Measurements from ENCODE around the gene CRNKL1.
A peak's percentile ranks its signal among the peaks of the same experiment; 100 is the strongest.

CRNKL1 gene

DNA sequence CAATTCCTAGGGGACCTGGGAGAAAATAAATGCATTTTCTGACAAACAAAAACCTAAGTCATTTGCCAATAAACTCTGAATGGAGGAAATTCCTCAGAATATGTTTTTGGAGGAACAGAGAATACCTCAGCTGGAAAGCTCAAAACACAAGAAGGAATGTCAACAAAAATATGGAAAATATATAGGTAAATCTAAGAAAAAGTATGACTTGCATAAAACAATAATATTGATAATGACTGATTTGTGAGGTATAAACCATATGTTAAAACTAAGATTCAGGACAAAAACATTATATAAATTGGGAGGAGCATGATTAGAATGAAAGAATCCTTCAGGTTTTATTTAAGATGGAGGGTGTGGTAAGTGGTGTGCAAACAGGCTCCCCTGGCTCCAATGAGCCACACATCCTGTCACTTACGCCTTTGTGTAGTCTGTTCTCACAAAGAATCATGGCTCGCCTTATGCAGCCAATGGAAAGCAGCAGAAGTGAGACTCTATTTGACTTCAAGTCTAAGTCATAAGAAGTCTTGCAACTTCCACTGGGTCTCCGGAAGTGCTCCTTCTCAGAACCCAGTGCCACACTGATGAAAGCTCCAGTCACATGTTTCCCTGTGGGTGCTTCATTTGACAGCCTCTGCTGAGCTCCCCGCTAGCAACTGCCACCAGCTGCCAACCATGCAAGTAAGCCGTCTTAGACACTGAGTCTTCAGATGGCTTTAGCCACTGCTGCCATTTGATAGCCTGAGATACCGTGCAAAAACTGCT, 8.2 kb upstream of the CRNKL1 start:
- DNase-seq = no peak

DNA sequence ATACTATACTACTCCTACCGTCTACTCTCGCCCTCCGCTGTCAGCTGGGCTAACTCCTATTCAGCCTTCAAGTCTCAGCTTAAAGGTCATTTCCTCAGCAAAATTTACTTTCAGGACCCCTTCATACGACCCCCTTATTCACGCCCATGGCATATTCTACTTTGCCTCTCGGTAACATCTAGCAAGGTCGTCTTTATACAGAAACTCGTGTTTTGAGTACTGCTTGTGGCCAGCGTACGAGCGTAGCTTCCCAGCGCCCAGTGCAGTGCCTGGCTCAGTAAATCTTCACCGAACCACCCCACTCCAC, 546 bp downstream of the CRNKL1 start:
- DNase-seq = no peak

DNA sequence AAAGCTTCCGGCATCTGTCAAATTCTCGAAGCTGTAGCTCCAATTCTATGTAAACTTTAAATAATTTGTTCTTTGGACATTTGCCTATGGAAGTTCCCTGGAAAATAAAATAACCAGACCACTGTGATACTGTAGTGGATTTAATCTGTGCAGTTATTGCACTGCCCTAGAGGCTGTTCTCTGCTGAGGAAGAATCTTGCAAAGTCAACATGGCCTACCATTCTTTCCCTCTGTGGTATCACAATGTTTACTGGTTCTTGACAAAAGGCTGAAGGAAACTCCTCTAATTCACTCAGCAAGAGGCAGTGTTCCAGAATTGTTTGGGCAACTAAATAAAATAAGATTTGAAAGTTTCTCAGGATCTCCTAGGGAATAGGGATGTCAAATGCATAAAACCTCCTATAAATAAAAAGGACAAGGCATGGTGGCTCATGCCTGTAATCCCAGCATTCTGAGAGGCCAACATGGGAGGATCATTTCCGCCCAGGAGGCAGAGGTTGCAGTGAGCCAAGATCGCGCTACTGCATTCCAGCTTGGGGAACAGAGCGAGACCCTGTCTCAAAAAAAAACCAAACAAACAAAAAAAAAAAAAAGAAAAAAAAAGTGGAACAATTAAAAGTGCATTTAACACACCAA, 12.4 kb downstream of the CRNKL1 start:
- no peak for DNase-seq

DNA sequence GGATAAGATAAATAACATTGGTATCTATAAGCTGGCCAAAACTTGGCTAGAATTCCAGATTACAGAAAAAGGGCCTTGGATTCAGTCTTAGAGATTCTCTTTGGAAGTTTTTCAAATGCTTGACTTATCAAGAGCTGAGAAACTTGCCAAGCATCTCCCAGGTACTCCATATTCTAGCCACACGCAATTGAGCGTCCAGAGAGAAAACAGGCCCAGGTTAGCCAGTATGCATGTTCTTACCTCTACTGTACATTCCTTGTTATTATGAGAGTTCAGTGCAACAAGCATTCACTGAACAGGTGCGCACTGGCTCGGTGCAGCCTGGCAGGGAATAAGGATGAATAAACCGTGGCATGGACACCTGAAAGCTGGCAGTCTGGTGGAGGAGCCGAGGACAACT, 13.7 kb downstream of the CRNKL1 start:
- DNase-seq = no peak

GRCh38 chr20:20037960-20038359, 14.3 kb downstream of the CRNKL1 start:
- no peak for DNase-seq

DNA sequence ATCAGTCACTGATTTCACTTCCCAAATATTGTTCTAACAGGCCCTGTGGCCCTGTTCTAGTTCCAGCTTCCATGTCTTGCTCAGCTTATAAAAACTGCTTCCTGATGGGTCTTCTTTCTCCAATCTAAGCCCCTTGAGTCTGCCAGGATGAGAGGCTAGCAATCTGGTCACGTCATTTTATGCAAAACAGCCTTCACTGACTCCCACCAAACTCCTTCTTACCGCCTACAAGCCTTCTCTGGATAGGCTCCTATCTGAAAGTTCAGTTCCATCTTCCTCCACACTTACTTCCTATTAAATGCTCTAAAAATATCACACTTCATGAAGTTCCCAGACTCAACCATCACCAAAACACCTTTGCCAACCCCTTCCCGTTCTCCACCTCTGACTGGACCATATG, 15.5 kb downstream of the CRNKL1 start:
- DNase-seq = no peak

- DNase-seq = no peak
Observed at GRCh38 chr20:20034486-20034885, 17.8 kb downstream of the CRNKL1 start.

DNA sequence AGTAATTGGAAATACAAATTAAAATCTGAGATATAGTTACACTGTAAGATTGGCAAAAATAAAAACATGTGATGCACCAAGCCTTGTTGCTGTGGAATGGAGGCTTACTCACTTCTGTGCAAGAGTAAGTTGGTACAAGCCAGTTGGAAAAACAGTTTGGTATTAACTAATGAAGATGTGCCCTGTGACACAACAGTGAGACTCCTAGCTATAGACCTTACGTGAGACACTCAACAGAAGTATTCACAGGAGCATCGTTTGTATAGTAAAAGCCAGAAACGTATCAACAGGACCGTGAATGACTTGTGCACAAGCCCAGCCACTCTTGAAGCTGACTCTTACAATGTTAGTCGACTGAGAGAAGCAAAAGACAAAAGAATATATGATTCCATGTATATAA, 20.5 kb downstream of the CRNKL1 start:
- no peak for DNase-seq

DNA sequence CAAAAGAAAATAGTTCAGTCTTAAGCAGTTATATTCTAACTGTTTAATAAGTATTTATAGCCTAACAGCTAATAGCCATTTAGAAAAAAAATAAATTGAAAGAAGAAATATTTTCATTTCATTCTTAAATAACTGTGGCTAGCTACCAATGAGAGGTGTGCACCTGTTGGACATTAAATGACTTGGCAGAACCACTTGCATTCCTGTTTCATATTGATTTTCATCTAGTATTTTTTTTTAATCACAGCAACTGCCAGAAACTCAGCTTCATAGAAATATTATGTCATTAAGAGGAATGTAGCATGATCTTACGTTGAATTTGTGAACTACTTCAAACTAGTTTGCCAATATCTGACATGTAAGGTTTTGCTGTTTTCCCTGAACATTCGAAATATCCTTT, 25.0 kb downstream of the CRNKL1 start:
- no peak for DNase-seq

DNA sequence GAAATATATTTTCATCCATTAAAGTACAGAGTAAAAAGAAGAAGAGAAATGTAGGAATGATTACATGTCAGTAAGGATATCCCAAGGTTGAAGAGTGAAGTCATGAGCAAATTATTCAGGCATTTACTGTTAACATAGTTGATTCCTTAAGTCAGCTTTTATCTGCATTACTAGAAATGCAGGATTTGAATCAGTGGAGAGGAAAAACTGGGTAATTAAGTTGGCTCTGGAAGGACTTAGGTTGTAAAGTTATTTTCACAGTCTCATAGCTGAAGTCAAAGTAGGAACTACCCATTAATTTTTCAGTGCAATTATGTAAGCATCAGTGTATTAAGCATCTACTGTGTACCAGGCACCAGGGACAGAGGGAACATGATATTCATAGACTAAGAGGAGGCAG, 27.3 kb downstream of the CRNKL1 start:
- no peak for DNase-seq

GRCh38 chr20:20023395-20023794, 28.9 kb downstream of the CRNKL1 start:
- DNase-seq = no peak

DNA sequence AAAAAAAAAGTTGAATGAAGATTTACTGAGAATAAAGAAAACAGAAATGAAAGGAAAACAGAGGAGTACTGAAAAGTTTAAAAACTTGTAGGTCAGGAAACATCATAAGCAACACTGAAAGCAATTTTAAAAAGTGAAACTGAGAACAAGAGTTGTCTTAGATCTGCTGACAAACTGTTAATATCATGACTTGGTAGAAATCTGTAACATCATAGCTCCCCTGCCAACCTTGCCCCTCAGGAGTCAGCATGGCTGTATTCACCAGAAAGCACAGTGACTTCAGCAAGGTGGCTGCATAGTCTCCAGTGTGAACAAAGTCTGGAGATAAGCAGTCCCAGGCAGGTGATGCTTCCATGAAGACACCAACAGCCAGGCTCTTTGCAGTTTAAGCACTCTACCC, 29.8 kb downstream of the CRNKL1 start:
- no peak for DNase-seq

GRCh38 chr20:20021835-20022234, 30.4 kb downstream of the CRNKL1 start:
- DNase-seq = no peak

- DNase-seq = no peak
Observed at GRCh38 chr20:20020908-20021307, 31.4 kb downstream of the CRNKL1 start.

- no peak for DNase-seq
Observed at GRCh38 chr20:20019123-20019522, 33.1 kb downstream of the CRNKL1 start.

- DNase-seq = no peak
Observed at GRCh38 chr20:20018366-20018765, 33.9 kb downstream of the CRNKL1 start.

- no peak for DNase-seq
Observed at GRCh38 chr20:20017844-20018185, 34.5 kb downstream of the CRNKL1 start.

GRCh38 chr20:20017001-20017843, 35.0 kb downstream of the CRNKL1 start, which contains the start of gene NAA20:
TSS of gene NAA20 (plus strand) at chr20:20017362. CDS start at chr20:20017397, 35 bp downstream.
- peak; percentile 96 for DNase-seq

GRCh38 chr20:20014659-20015058, 37.6 kb downstream of the CRNKL1 start:
- peak; percentile 11 for DNase-seq

DNA sequence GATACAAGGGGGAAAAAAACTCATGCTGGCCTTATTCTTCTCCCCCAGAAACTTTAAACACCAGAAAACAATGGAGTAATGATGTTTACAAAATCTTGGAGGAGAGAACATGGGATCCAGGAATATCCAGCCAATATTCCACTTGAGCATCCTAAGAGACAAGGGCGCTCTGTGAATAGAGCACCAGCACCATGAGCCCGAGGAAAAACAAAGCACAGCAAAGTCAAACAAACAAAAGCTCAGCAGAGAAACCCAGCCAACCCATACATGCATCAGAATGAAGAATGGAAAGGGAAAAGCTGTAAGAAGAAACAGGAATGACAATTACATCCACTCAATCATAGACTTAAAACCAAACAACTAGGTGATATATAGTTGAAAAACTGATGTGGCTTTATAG, 39.7 kb downstream of the CRNKL1 start:
- peak; percentile 47 for DNase-seq

DNA sequence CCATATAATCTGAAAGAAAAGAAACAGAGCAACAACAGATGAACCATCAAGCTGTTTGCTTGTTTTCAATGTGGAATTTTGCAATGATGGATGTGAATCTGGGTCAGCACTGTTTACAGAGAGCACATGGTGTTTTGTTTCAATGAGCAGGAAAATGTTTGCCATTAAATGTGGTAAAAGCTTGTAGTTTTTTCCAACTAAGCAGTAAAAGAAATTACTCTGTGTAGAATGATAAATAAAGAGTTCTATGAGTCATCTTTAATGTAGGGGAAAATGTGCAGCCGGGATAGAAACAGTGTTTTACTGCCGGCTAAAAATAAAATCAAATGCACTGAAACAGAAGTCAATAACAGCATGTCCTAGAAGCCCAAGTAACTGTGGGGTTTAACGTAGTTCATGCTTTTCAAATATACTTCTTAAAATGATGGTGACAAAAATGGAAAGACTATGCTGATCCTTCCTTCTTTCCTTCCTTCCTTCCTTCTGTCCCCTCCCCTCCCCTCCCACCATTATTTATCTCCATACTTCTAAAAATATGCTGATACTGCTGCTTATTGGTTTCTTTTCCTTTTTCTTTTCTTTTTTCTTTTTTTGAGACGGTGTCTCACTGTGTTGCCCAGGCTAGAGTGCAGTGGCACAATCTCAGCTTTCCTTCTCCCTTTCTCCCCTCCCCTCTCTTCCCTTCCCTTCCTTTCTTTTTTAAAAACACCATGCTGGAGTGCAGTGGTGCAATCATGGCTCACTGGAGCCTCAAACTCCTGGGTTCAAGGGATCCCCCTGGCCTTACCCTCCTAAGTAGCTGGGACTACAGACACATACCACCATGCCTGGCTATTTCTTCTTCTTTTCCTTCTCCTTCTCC, 41.4 kb downstream of the CRNKL1 start:
- peak; percentile 44 for DNase-seq

- DNase-seq = no peak
Observed at GRCh38 chr20:20009784-20010253, 42.4 kb downstream of the CRNKL1 start.

DNA sequence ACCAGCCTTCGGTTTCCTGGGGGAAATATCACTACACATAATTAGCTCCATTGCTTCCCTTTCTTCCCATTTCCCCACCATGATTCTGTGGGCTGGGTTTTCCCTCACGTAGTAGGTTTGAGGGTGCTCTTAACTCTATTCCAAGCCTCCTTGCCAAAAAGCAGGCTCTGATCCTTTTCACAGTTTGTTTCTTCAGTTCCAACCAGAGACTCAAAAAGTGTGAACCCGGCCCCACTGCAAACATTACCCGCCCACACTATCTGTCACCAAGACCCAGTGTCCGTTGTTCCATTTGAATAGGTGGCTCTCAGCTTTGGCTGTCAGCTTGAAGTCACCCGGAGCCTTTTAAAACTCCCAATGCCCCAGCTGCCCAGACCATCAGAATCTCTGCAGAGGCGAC, 46.9 kb downstream of the CRNKL1 start:
- no peak for DNase-seq
